PFSK-1 (cell line): ENCODE measurements around the gene PTPRN2.

ENCODE experiments used
- POLR2AphosphoS5 ChIP-seq: IDR thresholded peaks from 2 replicates; pipeline ENCODE4 v1.6.1; 2012; ENCODE audit warnings: low read depth, mild to moderate bottlenecking, control low read depth, low read length, moderate library complexity
- SIN3A ChIP-seq: IDR thresholded peaks from 2 replicates; pipeline ENCODE4 v1.6.1; 2012; ENCODE audit warnings: mild to moderate bottlenecking, low read length, moderate library complexity, borderline replicate concordance; ENCODE audit not compliant: insufficient read depth
- TAF1 ChIP-seq: IDR thresholded peaks from 2 replicates; pipeline ENCODE4 v1.6.1; 2012; ENCODE audit warnings: low read length, control low read depth, borderline replicate concordance; ENCODE audit not compliant: insufficient read depth
- TF ChIP-seq, protein P1 (sequence below), 2 experiments: IDR thresholded peaks; 2 replicates each; pipeline versions ENCODE4 v1.6.1 to v1.8.0; 2011 to 2012; ENCODE audit warnings: low read depth in 2 of 2, low read length in 2 of 2, control low read depth in 1 of 2, inconsistent platforms in 1 of 2, mild to moderate bottlenecking in 1 of 2, moderate library complexity in 1 of 2; ENCODE audit not compliant: insufficient read depth in 1 of 2

GRCh38 chr7:157979636-157980340 lies 607.8 kb downstream of the PTPRN2 start:
- no peak for TF ChIP-seq SIN3A
- no peak for TF ChIP-seq POLR2AphosphoS5
- no peak for TF ChIP-seq TAF1
- TF ChIP-seq, protein P1, sequence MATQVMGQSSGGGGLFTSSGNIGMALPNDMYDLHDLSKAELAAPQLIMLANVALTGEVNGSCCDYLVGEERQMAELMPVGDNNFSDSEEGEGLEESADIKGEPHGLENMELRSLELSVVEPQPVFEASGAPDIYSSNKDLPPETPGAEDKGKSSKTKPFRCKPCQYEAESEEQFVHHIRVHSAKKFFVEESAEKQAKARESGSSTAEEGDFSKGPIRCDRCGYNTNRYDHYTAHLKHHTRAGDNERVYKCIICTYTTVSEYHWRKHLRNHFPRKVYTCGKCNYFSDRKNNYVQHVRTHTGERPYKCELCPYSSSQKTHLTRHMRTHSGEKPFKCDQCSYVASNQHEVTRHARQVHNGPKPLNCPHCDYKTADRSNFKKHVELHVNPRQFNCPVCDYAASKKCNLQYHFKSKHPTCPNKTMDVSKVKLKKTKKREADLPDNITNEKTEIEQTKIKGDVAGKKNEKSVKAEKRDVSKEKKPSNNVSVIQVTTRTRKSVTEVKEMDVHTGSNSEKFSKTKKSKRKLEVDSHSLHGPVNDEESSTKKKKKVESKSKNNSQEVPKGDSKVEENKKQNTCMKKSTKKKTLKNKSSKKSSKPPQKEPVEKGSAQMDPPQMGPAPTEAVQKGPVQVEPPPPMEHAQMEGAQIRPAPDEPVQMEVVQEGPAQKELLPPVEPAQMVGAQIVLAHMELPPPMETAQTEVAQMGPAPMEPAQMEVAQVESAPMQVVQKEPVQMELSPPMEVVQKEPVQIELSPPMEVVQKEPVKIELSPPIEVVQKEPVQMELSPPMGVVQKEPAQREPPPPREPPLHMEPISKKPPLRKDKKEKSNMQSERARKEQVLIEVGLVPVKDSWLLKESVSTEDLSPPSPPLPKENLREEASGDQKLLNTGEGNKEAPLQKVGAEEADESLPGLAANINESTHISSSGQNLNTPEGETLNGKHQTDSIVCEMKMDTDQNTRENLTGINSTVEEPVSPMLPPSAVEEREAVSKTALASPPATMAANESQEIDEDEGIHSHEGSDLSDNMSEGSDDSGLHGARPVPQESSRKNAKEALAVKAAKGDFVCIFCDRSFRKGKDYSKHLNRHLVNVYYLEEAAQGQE (IDR thresholded peaks at IDR 0.05; ENCODE audit: insufficient read depth in 1 of 2, low read depth in 2 of 2, low read length in 2 of 2), result no peak
